ENCODE results near the gene HSD17B1.

HSD17B1 gene

GRCh38 chr17:42520540-42520951, 32.2 kb upstream of the HSD17B1 start:
- no peak for ATAC-seq
- no peak for DNase-seq
- H3K4me3 Mint-ChIP-seq: no peak overlapping the region
- peaks cover 15% of the 10 kb centered on the region for H3K4me1 Mint-ChIP-seq
- no peaks in the 10 kb centered on the region for H3K9me3 Mint-ChIP-seq
- H3K27ac Mint-ChIP-seq: no peak overlapping the region
- H3K27me3 Mint-ChIP-seq: peaks cover 19% of the 10 kb centered on the region

- Mint-ChIP-seq H3K27me3 (peaks cover 19% of the 10 kb centered on the region), H3K27ac (no peak overlapping the region), H3K9me3 (no peaks in the 10 kb centered on the region), H3K4me3 (no peak overlapping the region), H3K4me1 (peaks cover 15% of the 10 kb centered on the region)
- ATAC-seq (peak; percentile 63), DNase-seq (no peak)
Observed at GRCh38 chr17:42521036-42521435, 31.7 kb upstream of the HSD17B1 start.

DNA sequence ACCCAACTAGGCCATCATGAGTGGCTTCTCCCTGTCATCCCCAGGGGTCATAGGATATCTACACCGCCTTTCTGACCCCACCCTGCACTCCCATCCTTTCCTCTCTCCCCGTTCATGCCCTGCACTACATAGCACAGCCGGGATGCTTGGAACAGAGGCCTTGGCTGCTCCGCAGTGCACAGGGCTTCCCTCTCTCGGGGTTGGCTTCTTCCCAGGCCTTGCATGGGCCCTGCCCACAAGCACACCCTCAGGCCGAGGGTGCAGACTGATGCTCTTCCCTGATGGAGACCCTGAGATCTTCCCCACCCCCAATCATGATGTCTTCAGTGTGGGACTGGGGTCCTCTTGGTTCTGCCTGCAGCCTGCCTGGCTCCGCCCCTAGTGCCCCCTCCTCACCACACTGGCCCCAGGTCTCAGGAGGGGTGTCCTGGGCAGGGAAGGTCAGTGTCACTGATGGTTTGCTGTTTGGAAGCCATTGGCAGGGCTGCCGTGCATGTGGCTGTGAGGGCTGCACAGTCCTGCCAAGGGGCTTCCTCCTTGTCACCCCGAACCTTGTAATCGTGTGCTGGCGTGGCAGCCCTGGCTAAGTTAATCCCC, 31.0 kb upstream of the HSD17B1 start:
- no peak overlapping the region for H3K4me3 Mint-ChIP-seq
- no peak for ATAC-seq
- H3K27ac Mint-ChIP-seq: no peak overlapping the region
- H3K9me3 Mint-ChIP-seq: no peaks in the 10 kb centered on the region
- H3K27me3 Mint-ChIP-seq: peaks cover 19% of the 10 kb centered on the region
- DNase-seq: no peak
- H3K4me1 Mint-ChIP-seq: peaks cover 15% of the 10 kb centered on the region

GRCh38 chr17:42522263-42522790, 30.4 kb upstream of the HSD17B1 start:
- peaks cover 17% of the 10 kb centered on the region for H3K4me1 Mint-ChIP-seq
- DNase-seq: no peak
- H3K4me3 Mint-ChIP-seq: no peak overlapping the region
- no peaks in the 10 kb centered on the region for H3K9me3 Mint-ChIP-seq
- peak overlapping the region; percentile 49 to 81 for H3K27ac Mint-ChIP-seq
- peaks cover 19% of the 10 kb centered on the region for H3K27me3 Mint-ChIP-seq
- ATAC-seq: no peak

- ATAC-seq (no peak), DNase-seq (no peak)
- H3K27ac Mint-ChIP-seq: peak overlapping the region in 1 of 2 donors; percentile 49
- peaks cover 19% of the 10 kb centered on the region for H3K27me3 Mint-ChIP-seq
- H3K9me3 Mint-ChIP-seq: no peaks in the 10 kb centered on the region
- no peak overlapping the region for H3K4me3 Mint-ChIP-seq
- H3K4me1 Mint-ChIP-seq: peaks cover 16% of the 10 kb centered on the region
Observed at GRCh38 chr17:42522798-42523278, 29.9 kb upstream of the HSD17B1 start.

GRCh38 chr17:42525221-42525620, 27.5 kb upstream of the HSD17B1 start:
- no peak overlapping the region for H3K27ac Mint-ChIP-seq
- peaks cover 17% of the 10 kb centered on the region for H3K27me3 Mint-ChIP-seq
- H3K4me3 Mint-ChIP-seq: no peak overlapping the region
- DNase-seq (no peak), ATAC-seq (no peak)
- H3K4me1 Mint-ChIP-seq: peaks cover 38% of the 10 kb centered on the region
- H3K9me3 Mint-ChIP-seq: no peaks in the 10 kb centered on the region

DNA sequence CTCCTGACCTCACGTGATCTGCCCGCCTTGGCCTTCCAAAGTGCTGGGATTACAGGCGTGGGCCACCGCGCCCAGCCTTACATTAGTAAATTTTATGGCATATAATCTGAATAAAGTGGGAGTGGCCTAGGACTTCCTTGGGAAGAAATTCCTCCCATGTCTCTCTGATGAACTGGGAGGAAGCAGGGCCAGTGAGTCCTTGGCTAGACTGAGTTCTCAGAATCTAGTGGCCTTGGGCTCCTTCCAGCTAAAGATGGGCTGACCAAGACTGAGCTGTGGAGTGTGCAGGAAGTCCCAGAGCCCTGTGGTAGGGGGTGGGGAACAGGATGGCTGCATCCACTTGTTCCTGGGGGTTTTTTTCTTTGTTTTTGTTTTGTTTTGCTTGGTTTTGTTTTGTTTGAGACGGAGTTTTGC, 26.7 kb upstream of the HSD17B1 start:
- Mint-ChIP-seq H3K9me3 (no peaks in the 10 kb centered on the region), H3K27me3 (peaks cover 9% of the 10 kb centered on the region), H3K4me1 (peaks cover 46% of the 10 kb centered on the region), H3K27ac (no peak overlapping the region), H3K4me3 (no peak overlapping the region)
- ATAC-seq: no peak
- no peak for DNase-seq

DNA sequence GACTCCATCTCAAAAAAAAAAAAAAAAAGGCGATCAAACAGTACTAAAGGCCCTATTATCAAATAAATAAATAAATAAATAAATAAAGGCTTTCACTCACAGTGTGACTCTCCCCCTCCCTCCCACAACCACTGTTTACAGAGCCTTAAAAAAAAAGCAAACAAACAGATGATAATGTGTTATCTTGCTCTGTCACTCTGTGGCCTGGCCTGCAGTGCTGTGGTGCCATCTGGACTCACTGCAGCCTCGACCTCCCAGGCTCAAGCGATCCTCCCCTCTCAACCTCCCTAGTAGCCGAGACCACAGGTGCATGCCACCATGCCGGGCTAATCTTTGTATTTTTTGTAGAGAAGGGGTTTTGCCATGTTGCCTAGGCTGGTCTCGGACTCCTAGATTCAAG, 24.8 kb upstream of the HSD17B1 start:
- Mint-ChIP-seq H3K4me1 (peaks cover 56% of the 10 kb centered on the region), H3K9me3 (no peaks in the 10 kb centered on the region), H3K4me3 (no peak overlapping the region), H3K27me3 (no peaks in the 10 kb centered on the region), H3K27ac (no peak overlapping the region)
- ATAC-seq: no peak
- DNase-seq: no peak

- Mint-ChIP-seq H3K9me3 (no peaks in the 10 kb centered on the region), H3K27ac (no peak overlapping the region), H3K4me3 (peak overlapping the region in 1 of 2 donors; percentile 51), H3K4me1 (peaks cover 52% of the 10 kb centered on the region), H3K27me3 (peaks cover 9% of the 10 kb centered on the region)
- ATAC-seq (no peak), DNase-seq (no peak)
Observed at GRCh38 chr17:42529061-42529460, 23.7 kb upstream of the HSD17B1 start.

DNA sequence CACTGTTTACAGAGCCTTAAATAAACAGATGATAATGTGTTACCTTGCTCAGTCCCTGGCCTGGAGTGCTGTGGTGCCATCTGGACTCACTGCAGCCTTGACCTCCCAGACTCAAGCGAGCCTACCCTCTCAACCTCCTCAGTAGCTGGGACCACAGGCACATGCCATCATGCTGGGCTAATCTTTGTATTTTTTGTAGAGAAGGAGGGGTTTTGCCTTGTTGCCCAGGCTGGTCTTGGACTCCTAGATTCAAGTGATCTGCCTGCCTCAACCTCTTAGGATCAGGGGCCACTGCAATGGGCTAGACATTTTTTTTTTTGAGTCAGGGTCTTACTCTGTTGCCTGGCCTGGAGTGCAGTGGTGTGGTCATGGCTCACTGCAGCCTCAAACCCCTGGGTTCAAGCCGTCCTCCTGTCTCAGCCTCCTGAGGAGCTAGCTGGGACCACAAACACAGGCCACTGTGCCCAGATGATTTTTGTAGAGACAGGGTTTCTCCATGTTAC, 21.7 kb upstream of the HSD17B1 start:
- DNase-seq (no peak), ATAC-seq (no peak)
- Mint-ChIP-seq H3K27me3 (peaks cover 9% of the 10 kb centered on the region), H3K4me3 (peak overlapping the region in 1 of 2 donors; percentile 82), H3K4me1 (peaks cover 55% of the 10 kb centered on the region), H3K9me3 (no peaks in the 10 kb centered on the region), H3K27ac (no peak overlapping the region)

DNA sequence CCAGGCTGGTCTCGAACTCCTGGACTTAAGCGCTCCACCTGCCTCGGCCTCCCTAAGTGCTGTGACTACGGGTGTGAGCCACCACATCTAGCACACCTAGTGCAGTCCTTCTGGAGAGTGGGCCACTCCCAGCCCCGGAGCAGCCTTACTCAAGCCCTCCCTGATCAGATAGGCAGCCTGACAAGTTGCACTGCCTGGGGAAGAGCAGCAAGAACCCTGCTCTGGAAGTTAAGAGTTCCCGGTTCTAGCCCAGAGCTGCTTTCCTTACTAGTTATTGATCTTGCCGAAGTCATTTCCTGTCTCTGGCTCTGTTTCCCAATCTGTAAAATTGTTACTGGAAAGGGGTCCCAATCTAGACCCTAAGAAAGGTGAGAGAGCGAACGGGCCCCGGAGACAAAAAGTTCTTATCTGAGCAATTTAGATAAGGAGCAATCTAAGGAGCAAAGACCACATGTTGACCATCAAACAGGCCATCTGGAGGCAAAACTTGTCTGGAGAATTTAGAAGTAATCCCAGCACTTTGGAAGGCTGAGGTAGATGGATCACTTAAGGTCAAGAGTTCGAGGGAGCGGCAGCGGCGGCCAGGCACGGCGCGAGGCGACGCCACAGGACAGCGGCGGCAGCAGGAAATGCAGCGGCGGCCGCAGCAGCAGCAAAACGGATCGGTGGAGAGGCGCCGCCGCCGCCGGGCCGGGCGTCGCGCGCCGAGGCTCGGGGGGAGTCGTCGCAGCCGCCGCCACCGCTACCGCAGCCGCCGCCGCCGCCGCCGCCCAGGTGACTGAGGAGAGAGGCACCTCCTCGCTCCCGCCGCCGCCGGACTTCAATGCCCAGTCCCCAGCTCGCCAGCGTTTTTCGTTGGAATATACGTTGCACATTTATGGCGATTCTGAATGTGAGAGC, 21.0 kb upstream of the HSD17B1 start:
- Mint-ChIP-seq H3K9me3 (no peaks in the 10 kb centered on the region), H3K4me3 (peak overlapping the region; percentile 82), H3K4me1 (peaks cover 58% of the 10 kb centered on the region), H3K27ac (peak overlapping the region in 1 of 2 donors; percentile 68), H3K27me3 (peaks cover 9% of the 10 kb centered on the region)
- ATAC-seq: peak; percentile 26
- peak; percentile 56 to 57 for DNase-seq

GRCh38 chr17:42535155-42536047, 17.3 kb upstream of the HSD17B1 start:
- Mint-ChIP-seq H3K27me3 (peaks cover 9% of the 10 kb centered on the region), H3K4me3 (peak overlapping the region; percentile 66 to 92), H3K9me3 (no peaks in the 10 kb centered on the region), H3K27ac (peak overlapping the region; percentile 8 to 88), H3K4me1 (peaks cover 59% of the 10 kb centered on the region)
- DNase-seq (no peak), ATAC-seq (peak; percentile 26)

DNA sequence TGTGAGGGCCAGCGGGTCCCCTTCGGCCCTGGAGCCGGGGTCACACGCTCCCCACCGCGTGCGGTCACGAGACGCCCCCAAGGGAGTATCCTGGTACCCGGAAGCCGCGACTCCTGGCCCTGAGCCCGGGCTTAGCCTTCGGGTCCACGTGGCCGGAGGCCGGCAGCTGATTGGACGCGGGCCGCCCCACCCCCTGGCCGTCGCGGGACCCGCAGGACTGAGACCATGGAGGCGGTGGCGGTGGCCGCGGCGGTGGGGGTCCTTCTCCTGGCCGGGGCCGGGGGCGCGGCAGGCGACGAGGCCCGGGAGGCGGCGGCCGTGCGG, 16.7 kb upstream of the HSD17B1 start, which contains the start of gene NAGLU:
Gene NAGLU, plus strand, starts transcription at position 194 of the 324 bp plus-strand sequence. Its CDS starts 32 bp downstream, at position 226.
- Mint-ChIP-seq H3K9me3 (no peaks in the 10 kb centered on the region), H3K27me3 (peaks cover 9% of the 10 kb centered on the region), H3K4me3 (peak within 1 kb of the TSS; percentile 92), H3K4me1 (peaks cover 59% of the 10 kb centered on the region), H3K27ac (peak within 1 kb of the TSS; percentile 65 to 90)
- peak; percentile 93 for ATAC-seq
- DNase-seq: peak; percentile 83 to 88

DNA sequence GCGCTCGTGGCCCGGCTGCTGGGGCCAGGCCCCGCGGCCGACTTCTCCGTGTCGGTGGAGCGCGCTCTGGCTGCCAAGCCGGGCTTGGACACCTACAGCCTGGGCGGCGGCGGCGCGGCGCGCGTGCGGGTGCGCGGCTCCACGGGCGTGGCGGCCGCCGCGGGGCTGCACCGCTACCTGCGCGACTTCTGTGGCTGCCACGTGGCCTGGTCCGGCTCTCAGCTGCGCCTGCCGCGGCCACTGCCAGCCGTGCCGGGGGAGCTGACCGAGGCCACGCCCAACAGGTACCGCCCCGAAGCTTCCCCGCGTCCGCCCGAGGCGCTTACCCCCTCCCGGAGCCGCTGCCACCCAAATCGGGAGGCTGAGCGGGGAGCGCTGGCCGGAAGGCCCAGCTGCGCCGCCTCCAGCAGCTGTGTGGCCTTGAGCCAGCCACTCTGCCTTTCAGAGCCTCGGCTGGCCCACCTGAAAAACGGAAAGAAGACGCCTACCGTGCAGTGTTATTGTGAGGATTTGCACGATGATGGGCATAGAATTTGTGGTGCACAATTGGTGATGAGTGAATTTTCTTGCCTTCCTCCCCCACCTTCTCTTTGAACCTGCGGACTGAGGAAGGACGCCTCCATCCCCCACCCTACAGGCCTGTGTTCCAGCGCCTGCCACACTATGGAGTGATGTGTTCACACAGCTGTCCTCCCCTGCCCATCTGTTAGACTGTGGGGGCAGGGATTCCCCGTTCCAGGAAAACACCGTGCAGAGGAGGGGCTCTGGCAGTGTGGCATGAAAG, 16.2 kb upstream of the HSD17B1 start:
- Mint-ChIP-seq H3K9me3 (no peaks in the 10 kb centered on the region), H3K4me3 (peak overlapping the region; percentile 90 to 92), H3K4me1 (peaks cover 59% of the 10 kb centered on the region), H3K27me3 (peaks cover 9% of the 10 kb centered on the region), H3K27ac (peak overlapping the region; percentile 65 to 90)
- ATAC-seq (peak; percentile 78), DNase-seq (peak; percentile 66 to 78)
